Measurements from ENCODE around the gene AGO1.

- TF ChIP-seq CTCF (IDR thresholded peaks at IDR 0.05) (no peak), ATF2 (CRISPR knock-in tag; IDR thresholded peaks at IDR 0.05; ENCODE audit: borderline replicate concordance, low read depth) (no peak; the same call in 1 of the 2 replicates), ZNF263 (CRISPR knock-in tag; IDR thresholded peaks at IDR 0.05; ENCODE audit: low read depth) (no peak), ZSCAN18 (CRISPR knock-in tag; IDR thresholded peaks at IDR 0.05) (no peak), JUN (CRISPR knock-in tag; IDR thresholded peaks at IDR 0.05) (no peak), HMGXB4 (CRISPR knock-in tag; IDR thresholded peaks at IDR 0.05) (no peak), OVOL2 (CRISPR knock-in tag; IDR thresholded peaks at IDR 0.05; ENCODE audit: borderline replicate concordance) (no peak), E2F5 (CRISPR knock-in tag; IDR thresholded peaks at IDR 0.05) (no peak), ATF1 (CRISPR knock-in tag; IDR thresholded peaks at IDR 0.05) (no peak), MAX (CRISPR knock-in tag; IDR thresholded peaks at IDR 0.05) (peak; percentile 35; the same call in 1 of the 2 replicates), FOXP4 (CRISPR knock-in tag; IDR thresholded peaks at IDR 0.05) (no peak), FOXK1 (CRISPR knock-in tag; IDR thresholded peaks at IDR 0.05) (no peak)
Observed at GRCh38 chr1:35883635-35884101, 659 bp downstream of the AGO1 start.
